Fibroblast of skin of right biceps (primary cell): ENCODE measurements around the gene IL10RB.

Source experiments
- DNase-seq: peaks from one replicate; pipeline ENCODE4 v3.0.0-alpha.2; 2013

Gene IL10RB

GRCh38 chr21:33339135-33339534, 73.0 kb downstream of the IL10RB start:
- no peak for DNase-seq

- no peak for DNase-seq
Measured at GRCh38 chr21:33339918-33340317, 73.8 kb downstream of the IL10RB start.

- no peak for DNase-seq
Measured at GRCh38 chr21:33345751-33346238, 79.6 kb downstream of the IL10RB start.
